SU-DHL-6 (cell line): ENCODE results near the gene DUSP28.

Source experiments
- CTCF ChIP-seq: fragments of 200-600 bp; sonication (generic); IDR thresholded peaks from one replicate; pipeline ENCODE4 v1.5.1; 2017; ENCODE audit warnings: antibody characterized with exemption, mild to moderate bottlenecking, low read length, moderate library complexity; ENCODE audit not compliant: insufficient read depth, poor library complexity, severe bottlenecking
- EZH2phosphoT487 ChIP-seq: fragments of 200-600 bp; sonication (generic), shearing (Covaris generic); conservative IDR thresholded peaks from 2 replicates; pipeline ENCODE4 v1.6.1; 2018; ENCODE audit warnings: mild to moderate bottlenecking, antibody characterized with exemption, low read length, moderate library complexity, mixed read lengths

- TF ChIP-seq CTCF (no peak), EZH2phosphoT487 (no peak)
Observed at GRCh38 chr2:240586198-240586918, 26.2 kb downstream of the DUSP28 start, which contains the start of gene CAPN10.
